Panc1 (cell line): ENCODE results near the gene MRPL24. TPM values are rescaled to one million over a fixed set of nuclear protein-coding genes. Genes with fewer than 3 reads are reported as not detected.

Experiments
- ATAC-seq: fragments of 200-7000 bp; cut with Tn5 transposase; 2 replicates; pipeline ENCODE4 v1.9.1; 2020; ENCODE audit warnings: mild to moderate bottlenecking, moderate library complexity
- BruUV-seq: library from RNA; stranded (reverse); fragments of 400-500 nt; replicated peaks from 2 replicates; lab custom pipeline; 2021; lab: Mats Ljungman, UMichigan
- CTCF ChIA-PET: fragments of 300-600 bp; sonication (Branson Sonifier 250); formaldehyde crosslinking; loops from one replicate; lab custom pipeline; 2022; ENCODE audit warnings: antibody characterized with exemption; lab: Charles Lee
- POLR2A ChIA-PET: fragments of 300-600 bp; sonication (Branson Sonifier 250); formaldehyde crosslinking; loops from one replicate; lab custom pipeline; 2022; ENCODE audit warnings: antibody characterized with exemption; lab: Charles Lee
- DNase-seq: peaks from one replicate; pipeline ENCODE4 v3.0.0-alpha.2; 2010; ENCODE audit warnings: low read depth, low spot score
- H3K27ac ChIP-seq: 2 replicates; pipeline ENCODE4 v1.5.1; 2011; ENCODE audit warnings: mild to moderate bottlenecking, low read length, inconsistent platforms
- H3K27me3 ChIP-seq: fragments of 200-500 bp; sonication (Bioruptor generic); 2 replicates; pipeline ENCODE4 v1.6.0; 2014; ENCODE audit warnings: low read length, inconsistent platforms; ENCODE audit not compliant: control insufficient read depth, insufficient read depth
- H3K36me3 ChIP-seq: fragments of 200-500 bp; sonication (Bioruptor generic); 2 replicates; pipeline ENCODE4 v1.5.1; 2014; ENCODE audit warnings: inconsistent platforms, mild to moderate bottlenecking, low read length, moderate library complexity; ENCODE audit not compliant: control insufficient read depth, insufficient read depth
- H3K4me1 ChIP-seq: 2 replicates; pipeline ENCODE4 v1.5.1; 2011; ENCODE audit warnings: inconsistent platforms, mild to moderate bottlenecking, low read length, moderate library complexity; ENCODE audit not compliant: control insufficient read depth, insufficient read depth
- H3K4me3 ChIP-seq, 2 experiments: 2 replicates each; pipeline ENCODE4 v1.5.1; 2011 to 2012; ENCODE audit warnings: low read depth in 2 of 2, low read length in 2 of 2, mild to moderate bottlenecking in 2 of 2, inconsistent platforms in 1 of 2, moderate library complexity in 1 of 2
- H3K9me3 ChIP-seq: fragments of 200-500 bp; sonication (Bioruptor generic); 2 replicates; pipeline ENCODE4 v1.5.1; 2014; ENCODE audit warnings: low read depth, mild to moderate bottlenecking, inconsistent platforms, low read length, moderate library complexity; ENCODE audit not compliant: control insufficient read depth, insufficient read depth
- CTCF ChIP-seq: fragments of 450-650 bp; IDR thresholded peaks from 2 replicates; pipeline ENCODE4 v1.5.1; 2017; ENCODE audit warnings: mild to moderate bottlenecking
- POLR2AphosphoS5 ChIP-seq: IDR thresholded peaks from 2 replicates; pipeline ENCODE4 v1.6.1; 2012; ENCODE audit warnings: mild to moderate bottlenecking, low read depth, low read length, moderate library complexity
- REST ChIP-seq, 2 experiments: IDR thresholded peaks; 2 replicates each; pipeline ENCODE4 v1.6.1; 2011 to 2012; ENCODE audit warnings: low read depth in 2 of 2, control low read depth in 1 of 2, low read length in 1 of 2, mild to moderate bottlenecking in 1 of 2, moderate library complexity in 1 of 2; ENCODE audit not compliant: insufficient read depth in 1 of 2
- SIN3A ChIP-seq: IDR thresholded peaks from 2 replicates; pipeline ENCODE4 v1.6.1; 2012; ENCODE audit warnings: low read depth, mild to moderate bottlenecking, low read length, moderate library complexity, borderline replicate concordance; ENCODE audit not compliant: insufficient read depth
- TCF7L2 ChIP-seq: IDR thresholded peaks from 2 replicates; pipeline ENCODE4 v1.6.1; 2011; ENCODE audit warnings: mild to moderate bottlenecking, low read depth, low read length, inconsistent platforms
- in situ Hi-C: cut with HindIII; loops from 2 replicates; pipeline ENCODE4 v1.10.0; 2016; ENCODE audit warnings: low sequenced_read_pairs, low pct_unique_long_range_greater_than_20kb
- intact Hi-C: fragments of 100-400 bp; cut with micrococcal nuclease; formaldehyde crosslinking; loops from one replicate; pipeline ENCODE4 v1.10.0; 2022; ENCODE audit not compliant: unreplicated experiment
- total RNA-seq: library from RNA; stranded (reverse); gene quantifications from one replicate; pipeline ENCODE4 v1.2.1, GENCODE V29; 2021; ENCODE audit not compliant: unreplicated experiment

MRPL24 gene
- total RNA-seq, 1 experiment from 2014 or later: 80.4 TPM

- ATAC-seq (no peak), DNase-seq (no peak)
- ChIA-PET CTCF (interaction anchor here (0.7 kb wide), 1 partner anchor 82 kb away, joined by 4 read pairs; no protein-coding TSS in a partner anchor), POLR2A (interaction anchor here (0.6 to 0.7 kb wide), 2 partner anchors 9 to 84 kb away, joined by 3 to 5 read pairs; partner anchors contain the start of gene PRCC)
- in situ Hi-C loops (no loop called here), intact Hi-C loops (no loop called here)
- peaks cover 15% of the 10 kb centered on the region for H3K4me1 ChIP-seq
- H3K27ac ChIP-seq: no peak overlapping the region
- H3K27me3 ChIP-seq: no peaks in the 10 kb centered on the region
- no peaks in the 10 kb centered on the region for H3K9me3 ChIP-seq
- no TSS peak for BruUV-seq
- H3K4me3 ChIP-seq: no peak overlapping the region
- TF ChIP-seq CTCF (no peak), SIN3A (no peak), POLR2AphosphoS5 (no peak), TCF7L2 (no peak), REST (IDR thresholded peaks at IDR 0.05; ENCODE audit: insufficient read depth in 1 of 2, low read depth in 2 of 2, low read length in 1 of 2) (no peak)
- peaks cover 1% of the 10 kb centered on the region; the same call in 1 of the 2 replicates for H3K36me3 ChIP-seq
These were observed 34.9 kb upstream of the MRPL24 start for GRCh38 chr1:156775799-156776198.

- in situ Hi-C loops: no loop called here
- intact Hi-C loops: no loop called here
- POLR2A ChIA-PET: no interaction called here
- no TSS peak for BruUV-seq
- Histone ChIP-seq H3K9me3 (no peaks in the 10 kb centered on the region), H3K27ac (no peak overlapping the region), H3K4me1 (peaks cover 28% of the 10 kb centered on the region), H3K27me3 (no peaks in the 10 kb centered on the region), H3K4me3 (no peak overlapping the region), H3K36me3 (peaks cover 4% of the 10 kb centered on the region)
- TF ChIP-seq POLR2AphosphoS5 (no peak), REST (IDR thresholded peaks at IDR 0.05; ENCODE audit: insufficient read depth in 1 of 2, low read depth in 2 of 2, low read length in 1 of 2) (no peak), TCF7L2 (no peak), CTCF (no peak), SIN3A (no peak)
- ATAC-seq: no peak
- DNase-seq: no peak
- CTCF ChIA-PET: interaction anchor here (1.5 kb wide), 1 partner anchor 47 kb away, joined by 3 read pairs; no protein-coding TSS in a partner anchor
These were observed 32.7 kb upstream of the MRPL24 start for GRCh38 chr1:156773607-156774006.
